HG02759 (cell line): ENCODE measurements around the gene SUMO3.
"Not testable (repeated sequence)": the region's sequence is repeated elsewhere in the genome, so short reads cannot be mapped to it uniquely, and the experiment has no call there.

ENCODE experiments used
- ATAC-seq: cut with Tn5 transposase; IDR thresholded peaks from one replicate; pipeline ENCODE4 v1.9.1; 2021; ENCODE audit warnings: mild to moderate bottlenecking, moderate library complexity; ENCODE audit not compliant: unreplicated experiment

SUMO3 gene

GRCh38 chr21:44847261-44848056, 29.6 kb upstream of the SUMO3 start:
- no peak for ATAC-seq

- ATAC-seq: no peak
Observed at GRCh38 chr21:44846485-44847260, 28.8 kb upstream of the SUMO3 start.

GRCh38 chr21:44846224-44846484, 28.3 kb upstream of the SUMO3 start:
- ATAC-seq: no peak

- ATAC-seq: no peak
Observed at GRCh38 chr21:44845418-44846223, 27.8 kb upstream of the SUMO3 start.

GRCh38 chr21:44844256-44844655, 26.4 kb upstream of the SUMO3 start:
- no peak for ATAC-seq

GRCh38 chr21:44842721-44843445, 25.0 kb upstream of the SUMO3 start:
- ATAC-seq: no peak

GRCh38 chr21:44842087-44842486, 24.2 kb upstream of the SUMO3 start:
- ATAC-seq: no peak

- ATAC-seq: no peak
Observed at GRCh38 chr21:44840771-44841170, 22.9 kb upstream of the SUMO3 start.

- ATAC-seq: no peak
Observed at GRCh38 chr21:44838951-44839350, 21.1 kb upstream of the SUMO3 start.

GRCh38 chr21:44838039-44838895, 20.4 kb upstream of the SUMO3 start:
- no peak for ATAC-seq

GRCh38 chr21:44837537-44837936, 19.7 kb upstream of the SUMO3 start:
- no peak for ATAC-seq

- no peak for ATAC-seq
Observed at GRCh38 chr21:44836666-44837471, 19.0 kb upstream of the SUMO3 start.

- ATAC-seq: no peak
Observed at GRCh38 chr21:44836349-44836665, 18.4 kb upstream of the SUMO3 start.

GRCh38 chr21:44835647-44835973, 17.7 kb upstream of the SUMO3 start:
- ATAC-seq: no peak

GRCh38 chr21:44834951-44835646, 17.2 kb upstream of the SUMO3 start:
- ATAC-seq: no peak

GRCh38 chr21:44834231-44834950, 16.5 kb upstream of the SUMO3 start:
- ATAC-seq: no peak

GRCh38 chr21:44833663-44834062, 15.8 kb upstream of the SUMO3 start:
- no peak for ATAC-seq

- not testable (repeated sequence) for ATAC-seq
Observed at GRCh38 chr21:44832516-44833255, 14.8 kb upstream of the SUMO3 start.
